ENCODE data around the gene SLC16A8. TPM values are rescaled to one million over a fixed set of nuclear protein-coding genes. Genes with fewer than 3 reads are reported as not detected.

SLC16A8 gene
- total and polyA plus RNA-seq, 9 of the 15 experiments (the other 6 are each of a cell fraction or from before 2014, with no cell fraction given) = not detected

DNA sequence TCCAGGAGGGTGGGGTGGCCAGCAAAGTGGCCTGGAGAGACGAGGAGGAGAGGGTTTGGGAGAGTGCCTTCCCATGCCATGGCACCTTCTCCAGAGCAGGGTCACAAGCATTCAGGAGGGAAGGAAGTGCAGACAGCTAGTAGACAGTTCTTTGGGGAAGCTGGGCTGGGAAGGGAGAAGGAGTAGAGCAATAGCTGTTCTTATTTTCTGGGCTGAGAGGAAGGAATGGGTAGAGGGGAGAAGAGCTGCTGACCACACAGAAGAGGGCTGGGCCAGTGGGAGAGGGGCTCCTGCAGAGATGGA is 41.5 kb downstream of the SLC16A8 start:
- peaks cover 0 to 26% of the 10 kb centered on the region in 2 experiments; a peak in 3 of 5 replicates for H3K4me1 ChIP-seq (replicated peaks in 1 of 2; ENCODE audit: control insufficient read depth in 2 of 2, insufficient read depth in 2 of 2, low read length in 2 of 2)
- ChIA-PET POLR2A (interaction anchor here (0.6 to 1.8 kb wide), 4 partner anchors 8 to 546 kb away, joined by 3 to 9 read pairs (median 4); no protein-coding TSS in a partner anchor), CTCF (ENCODE audit: low intra/inter-chr PET ratio) (no interaction called here)
- H4K20me1 ChIP-seq (replicated peaks; ENCODE audit: control insufficient read depth, insufficient read depth, low read length) = no peaks in the 10 kb centered on the region
- H2AFZ ChIP-seq (ENCODE audit: low read depth, low read length) = no peak overlapping the region
- no CpG with 5 or more reads among the region's 1 CpG for WGBS (ENCODE audit: insufficient coverage, low coverage, missing lambda C conversion rate)
- no peaks in the 10 kb centered on the region for H3K79me2 ChIP-seq (ENCODE audit: control insufficient read depth, insufficient read depth, low read length)
- ATAC-seq (no peak), FAIRE-seq (no peak), DNase-seq (ENCODE audit: extremely low read depth in 1 of 4, low spot score in 3 of 4) (no peak)
- H3K9me3 ChIP-seq (replicated peaks; ENCODE audit: control insufficient read depth, insufficient read depth, low read depth, low read length) = no peaks in the 10 kb centered on the region
- no peak overlapping the region; a peak in 2 of 4 replicates for H3K9ac ChIP-seq (ENCODE audit: insufficient read depth in 1 of 2, low read depth in 2 of 2, low read length in 2 of 2)
- H3K27me3 ChIP-seq (ENCODE audit: control insufficient read depth in 2 of 2, insufficient read depth in 2 of 2, low read length in 2 of 2) = no peaks in the 10 kb centered on the region
- in situ Hi-C loops (cut with MboI) (no loop called here), intact Hi-C loops (cut with micrococcal nuclease) (no loop called here)
- no TSS peak for BruUV-seq (replicated peaks)
- no peak for TF ChIP-seq ELF1 (tag; IDR thresholded peaks at IDR 0.05)
- no peak for TF ChIP-seq FOXM1 (IDR thresholded peaks at IDR 0.05; ENCODE audit: low read depth)
- no peak for TF ChIP-seq FOXM1 (CRISPR knock-in tag; IDR thresholded peaks at IDR 0.05; ENCODE audit: low read depth)
- no peak for TF ChIP-seq ZNF124 (CRISPR knock-in tag; IDR thresholded peaks at IDR 0.05)
- no peak for TF ChIP-seq ADNP (tag; IDR thresholded peaks at IDR 0.05)
- TF ChIP-seq ZNF280A (IDR thresholded peaks at IDR 0.05; ENCODE audit: low read depth, partially characterized antibody) = no peak
- TF ChIP-seq TRIM25 (IDR thresholded peaks at IDR 0.05; ENCODE audit: borderline replicate concordance) = no peak
- no peak for TF ChIP-seq RCOR1 (IDR thresholded peaks at IDR 0.05; ENCODE audit: borderline replicate concordance in 1 of 2, low read depth in 2 of 2, low read length in 2 of 2)
- no peak for TF ChIP-seq NR2C1 (IDR thresholded peaks at IDR 0.05)
- no peak for TF ChIP-seq NR2C1 (tag; IDR thresholded peaks at IDR 0.05)
- no peak for TF ChIP-seq ZNF263 (CRISPR knock-in tag; IDR thresholded peaks at IDR 0.05; ENCODE audit: borderline replicate concordance)
- TF ChIP-seq ARID2 (IDR thresholded peaks at IDR 0.05) = no peak
- TF ChIP-seq ZNF41 (CRISPR knock-in tag; conservative IDR thresholded peaks at IDR 0.05) = no peak
- TF ChIP-seq PTRF (tag; IDR thresholded peaks at IDR 0.05) = no peak
- TF ChIP-seq ZBTB17 (CRISPR knock-in tag; IDR thresholded peaks at IDR 0.05) = no peak
- TF ChIP-seq GTF2A2 (tag; IDR thresholded peaks at IDR 0.05) = no peak
- TF ChIP-seq RBM14 (IDR thresholded peaks at IDR 0.05; ENCODE audit: borderline replicate concordance, insufficient read depth, low read depth, low read length) = no peak
- TF ChIP-seq, protein P1, sequence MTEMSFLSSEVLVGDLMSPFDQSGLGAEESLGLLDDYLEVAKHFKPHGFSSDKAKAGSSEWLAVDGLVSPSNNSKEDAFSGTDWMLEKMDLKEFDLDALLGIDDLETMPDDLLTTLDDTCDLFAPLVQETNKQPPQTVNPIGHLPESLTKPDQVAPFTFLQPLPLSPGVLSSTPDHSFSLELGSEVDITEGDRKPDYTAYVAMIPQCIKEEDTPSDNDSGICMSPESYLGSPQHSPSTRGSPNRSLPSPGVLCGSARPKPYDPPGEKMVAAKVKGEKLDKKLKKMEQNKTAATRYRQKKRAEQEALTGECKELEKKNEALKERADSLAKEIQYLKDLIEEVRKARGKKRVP (CRISPR knock-in tag; IDR thresholded peaks at IDR 0.05) = no peak
- no peak for TF ChIP-seq MBD1 (CRISPR knock-in tag; IDR thresholded peaks at IDR 0.05)
- TF ChIP-seq CREBBP (IDR thresholded peaks at IDR 0.05; ENCODE audit: low read depth, low read length) = no peak
- H3K4me3 ChIP-seq = no peak overlapping the region
- H3K9me1 ChIP-seq (ENCODE audit: control insufficient read depth, insufficient read depth, low read length) = no peaks in the 10 kb centered on the region
- no peak overlapping the region for H3K4me2 ChIP-seq (ENCODE audit: insufficient read depth, low read length)
- no peaks in the 10 kb centered on the region for H3K36me3 ChIP-seq (ENCODE audit: control insufficient read depth, insufficient read depth, low read length)
- no peak overlapping the region for H3K27ac ChIP-seq (ENCODE audit: extremely low read depth, low read depth, low read length)
